GM19468 (cell line): ENCODE measurements around the gene TMSB4X.
A peak's percentile ranks its signal among the peaks of the same experiment; 100 is the strongest.
"Not testable (repeated sequence)": the region's sequence is repeated elsewhere in the genome, so short reads cannot be mapped to it uniquely, and the experiment has no call there.

Experiments
- ATAC-seq: cut with Tn5 transposase; IDR thresholded peaks from one replicate; pipeline ENCODE4 v1.9.1; 2021; ENCODE audit warnings: mild to moderate bottlenecking, moderate library complexity, moderate number of reproducible peaks; ENCODE audit not compliant: unreplicated experiment; ENCODE audit errors: extremely low read depth

Gene TMSB4X

DNA sequence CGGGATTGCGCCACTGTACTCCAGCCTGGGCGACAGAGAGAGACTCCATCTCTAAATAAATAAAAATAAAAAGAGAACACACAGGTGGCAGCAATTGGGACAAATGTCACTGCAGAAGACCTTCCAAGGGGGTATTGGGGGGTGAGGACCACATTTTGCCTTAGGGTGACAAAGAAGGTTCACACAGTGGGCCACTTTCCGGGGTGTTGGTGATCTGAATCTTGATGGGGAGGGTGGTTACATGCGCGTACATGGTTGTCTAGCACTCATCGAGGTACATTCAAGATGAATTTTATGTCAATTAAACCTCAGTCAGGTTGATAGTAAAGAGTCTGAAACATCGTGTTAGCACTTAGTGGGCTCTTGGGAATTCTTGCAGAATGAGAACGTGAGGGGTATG is 20.5 kb upstream of the TMSB4X start:
- ATAC-seq = no peak

DNA sequence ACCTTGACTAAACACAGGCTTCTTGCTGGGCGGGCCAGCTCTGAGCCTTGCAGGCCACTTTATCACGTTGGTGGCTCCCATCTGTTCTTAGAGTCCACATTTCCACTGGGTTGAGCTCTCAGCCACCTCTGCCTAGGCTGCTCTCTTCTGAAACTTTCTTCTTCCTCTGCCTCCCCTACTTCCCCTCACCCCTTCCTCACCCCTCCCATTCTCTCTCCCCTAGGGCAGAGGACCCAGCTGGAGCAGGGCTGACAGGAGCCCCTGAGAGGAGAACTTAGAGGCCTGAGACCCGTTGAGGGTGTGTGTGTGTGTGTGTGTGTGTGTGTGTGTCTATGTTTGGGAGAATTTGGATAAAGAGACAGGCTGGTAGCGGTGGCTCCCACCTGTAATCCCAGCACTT is 19.9 kb upstream of the TMSB4X start:
- ATAC-seq = no peak

DNA sequence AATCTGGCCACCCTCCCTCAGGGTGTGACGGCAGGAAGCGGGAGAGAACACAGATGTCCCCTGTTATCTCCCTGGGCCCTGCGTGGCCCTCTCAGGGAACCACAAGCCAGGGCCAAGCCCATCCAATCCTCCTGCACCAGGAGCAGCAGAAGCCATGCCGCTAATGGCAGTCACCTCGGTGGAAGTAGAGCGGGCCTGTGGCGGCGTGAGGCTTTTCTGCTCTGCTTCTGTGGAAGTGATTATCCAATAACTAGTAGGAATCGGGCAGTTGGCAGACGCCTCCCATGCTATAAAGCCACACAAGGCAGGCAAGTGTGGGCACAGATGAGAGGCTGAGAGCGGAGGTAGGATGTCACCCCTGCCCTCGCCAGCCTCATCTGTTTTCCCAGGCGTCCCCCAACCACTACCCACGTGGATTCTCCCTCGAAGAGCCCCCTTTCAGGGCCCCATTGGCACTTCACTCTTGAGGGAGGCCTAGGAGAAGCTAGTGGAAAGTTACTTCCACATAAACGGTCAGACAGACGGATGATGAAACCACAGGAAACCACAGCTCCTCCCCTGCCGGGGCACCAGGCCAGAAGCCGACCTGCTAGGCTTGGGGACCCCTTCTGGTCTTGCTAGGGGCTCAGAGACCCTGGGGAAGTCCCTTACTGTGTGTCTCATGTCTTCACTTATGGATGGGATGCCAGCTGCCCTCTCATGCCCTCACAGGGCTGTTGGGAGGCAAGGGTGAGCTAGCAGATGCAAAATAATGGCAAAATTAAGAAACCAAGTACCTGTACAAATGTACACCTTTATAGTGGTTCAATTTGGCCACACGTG is 18.8 kb upstream of the TMSB4X start:
- peak; percentile 23 for ATAC-seq

DNA sequence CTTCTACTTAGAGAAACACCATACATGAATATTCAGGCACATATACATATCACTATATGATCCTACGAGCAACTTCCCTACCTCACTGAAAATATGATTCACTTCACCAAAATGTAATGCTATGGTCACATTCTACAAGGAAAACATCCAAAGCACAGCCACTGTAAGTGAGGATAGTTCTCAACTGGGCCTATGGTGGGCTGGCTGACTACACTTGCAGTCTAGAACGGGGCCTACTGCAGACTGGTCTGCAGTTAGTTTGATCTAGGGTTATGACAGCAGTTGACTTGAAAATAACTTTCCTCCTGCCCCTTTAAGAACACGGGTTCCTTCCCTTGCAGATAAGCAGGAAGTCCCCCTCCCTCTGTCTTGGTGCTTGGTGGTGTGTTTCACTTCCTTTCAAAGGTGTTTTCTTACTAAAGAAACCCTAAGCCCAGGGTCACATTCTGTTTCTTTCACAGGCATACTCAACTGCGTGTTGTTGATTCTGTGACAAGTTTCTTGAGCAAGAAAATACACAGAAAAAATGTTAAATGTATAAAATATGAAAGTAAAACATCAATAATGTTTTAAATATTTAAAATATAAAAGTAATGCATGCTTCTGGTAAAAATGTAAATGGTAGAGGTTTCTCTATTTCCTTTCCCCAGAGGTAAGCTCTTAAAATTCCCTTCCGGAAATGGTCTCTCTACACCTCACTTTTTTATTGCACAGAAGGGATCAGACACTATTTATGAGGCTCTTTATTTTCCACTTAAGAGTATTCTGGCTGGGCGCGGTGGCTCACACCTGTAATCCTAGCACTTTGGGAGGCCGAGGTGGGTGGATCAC is 18.0 kb upstream of the TMSB4X start:
- ATAC-seq = peak; percentile 71

DNA sequence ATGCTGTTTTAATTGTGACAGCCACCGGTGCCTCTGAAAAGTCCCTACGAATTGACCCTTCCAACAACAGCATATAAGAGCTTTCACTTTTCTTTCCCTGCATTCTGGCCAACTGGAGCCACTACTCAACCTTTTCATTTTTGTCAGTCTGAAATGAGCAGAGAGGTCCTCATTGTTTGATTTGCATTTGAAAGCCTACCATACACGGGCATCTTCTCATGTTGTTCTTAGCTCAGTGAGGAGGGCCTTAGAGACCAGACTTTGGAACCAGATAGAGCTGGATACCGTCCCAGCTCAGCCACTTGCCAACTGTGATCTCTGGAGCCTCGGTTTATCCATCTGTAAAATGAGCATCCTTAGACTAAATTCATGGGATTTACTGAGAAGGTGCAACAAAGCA is 16.9 kb upstream of the TMSB4X start:
- no peak for ATAC-seq

DNA sequence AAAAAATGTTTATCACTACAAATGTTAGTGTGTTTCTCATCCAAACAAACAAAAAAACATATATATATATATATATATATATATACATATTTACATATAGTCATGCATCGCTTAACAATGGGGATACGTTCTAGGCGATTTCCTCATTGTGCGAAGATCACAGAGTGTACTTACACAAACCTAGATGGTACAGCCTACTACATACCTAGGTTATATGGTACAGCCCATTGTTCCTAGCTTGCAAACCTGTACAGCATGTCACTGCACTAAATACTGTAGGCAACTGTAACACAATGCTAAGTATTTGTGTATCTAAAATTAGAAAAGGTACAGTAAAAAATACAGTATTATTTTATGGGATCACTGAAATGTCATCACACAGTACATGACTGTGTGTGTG is 16.4 kb upstream of the TMSB4X start:
- ATAC-seq = no peak

DNA sequence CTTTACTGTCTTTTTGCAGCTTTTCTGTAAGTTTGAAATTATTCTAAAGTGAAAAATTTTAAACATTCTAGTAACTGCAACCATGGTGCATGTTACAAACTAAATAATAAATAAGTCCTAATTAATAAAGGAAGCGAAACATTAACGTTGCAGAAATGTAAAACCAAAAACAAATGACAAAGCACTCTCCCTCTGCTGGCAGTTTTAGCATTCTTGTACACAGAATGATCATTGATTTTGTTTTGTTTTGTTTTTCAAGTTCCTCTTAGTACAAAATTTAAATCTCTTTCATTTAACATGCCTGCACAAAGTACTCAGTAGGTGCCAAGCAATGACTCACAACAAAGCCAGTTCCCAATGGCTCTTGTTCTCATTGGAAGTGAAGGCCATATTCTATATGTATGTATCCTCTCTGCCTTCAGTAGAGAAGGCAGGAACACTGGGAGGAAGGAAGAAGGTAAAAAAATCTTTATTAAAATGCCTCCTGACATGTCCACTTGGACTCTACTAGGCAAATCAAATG is 13.7 kb upstream of the TMSB4X start:
- ATAC-seq = no peak

DNA sequence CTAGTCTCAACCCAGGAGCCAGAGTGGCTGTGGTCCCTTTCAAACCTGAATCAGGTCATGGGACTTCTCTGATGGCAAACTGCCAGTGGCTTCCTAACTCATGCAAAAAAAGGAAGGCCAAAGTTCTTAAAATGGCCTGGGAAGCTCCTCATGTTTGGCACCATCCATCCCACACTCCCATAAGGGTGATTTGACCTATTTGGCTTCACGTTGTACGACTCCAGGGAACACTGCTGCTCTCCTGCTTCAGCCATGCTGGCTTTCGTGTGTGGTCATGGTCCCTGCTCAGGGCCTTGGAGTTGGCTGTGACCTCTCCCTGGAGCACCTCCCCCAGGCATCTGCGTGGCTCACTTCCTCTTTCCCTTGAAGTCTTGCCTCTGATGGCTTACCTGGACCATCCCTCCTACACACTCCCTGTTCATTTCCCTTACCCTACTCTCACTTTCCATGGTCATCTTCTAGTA is 12.8 kb upstream of the TMSB4X start:
- ATAC-seq = no peak

DNA sequence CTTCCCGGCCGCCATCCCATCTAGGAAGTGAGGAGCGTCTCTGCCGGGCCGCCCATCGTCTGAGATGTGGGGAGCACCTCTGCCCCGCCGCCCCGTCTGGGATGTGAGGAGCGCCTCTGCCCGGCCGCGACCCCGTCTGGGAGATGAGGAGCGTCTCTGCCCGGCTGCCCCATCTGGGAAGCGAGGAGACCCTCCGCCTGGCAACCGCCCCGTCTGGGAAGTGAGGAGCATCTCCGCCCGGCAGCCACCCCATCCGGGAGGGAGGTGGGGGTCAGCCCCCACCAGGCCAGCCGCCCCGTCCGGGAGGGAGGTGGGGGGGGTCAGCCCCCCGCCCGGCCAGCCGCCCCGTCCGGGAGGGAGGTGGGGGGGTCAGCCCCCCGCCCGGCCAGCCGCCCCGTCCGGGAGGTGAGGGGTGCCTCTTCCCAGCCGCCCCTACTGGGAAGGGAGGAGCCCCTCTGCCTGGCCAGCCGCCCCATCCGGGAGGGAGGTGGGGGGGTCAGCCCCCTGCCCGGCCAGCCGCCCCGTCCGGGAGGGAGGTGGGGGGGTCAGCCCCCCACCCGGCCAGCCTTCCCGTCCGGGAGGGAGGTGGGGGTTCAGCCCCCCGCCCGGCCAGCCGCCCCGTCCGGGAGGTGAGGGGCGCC is 11.6 kb upstream of the TMSB4X start:
- ATAC-seq = not testable (repeated sequence)

DNA sequence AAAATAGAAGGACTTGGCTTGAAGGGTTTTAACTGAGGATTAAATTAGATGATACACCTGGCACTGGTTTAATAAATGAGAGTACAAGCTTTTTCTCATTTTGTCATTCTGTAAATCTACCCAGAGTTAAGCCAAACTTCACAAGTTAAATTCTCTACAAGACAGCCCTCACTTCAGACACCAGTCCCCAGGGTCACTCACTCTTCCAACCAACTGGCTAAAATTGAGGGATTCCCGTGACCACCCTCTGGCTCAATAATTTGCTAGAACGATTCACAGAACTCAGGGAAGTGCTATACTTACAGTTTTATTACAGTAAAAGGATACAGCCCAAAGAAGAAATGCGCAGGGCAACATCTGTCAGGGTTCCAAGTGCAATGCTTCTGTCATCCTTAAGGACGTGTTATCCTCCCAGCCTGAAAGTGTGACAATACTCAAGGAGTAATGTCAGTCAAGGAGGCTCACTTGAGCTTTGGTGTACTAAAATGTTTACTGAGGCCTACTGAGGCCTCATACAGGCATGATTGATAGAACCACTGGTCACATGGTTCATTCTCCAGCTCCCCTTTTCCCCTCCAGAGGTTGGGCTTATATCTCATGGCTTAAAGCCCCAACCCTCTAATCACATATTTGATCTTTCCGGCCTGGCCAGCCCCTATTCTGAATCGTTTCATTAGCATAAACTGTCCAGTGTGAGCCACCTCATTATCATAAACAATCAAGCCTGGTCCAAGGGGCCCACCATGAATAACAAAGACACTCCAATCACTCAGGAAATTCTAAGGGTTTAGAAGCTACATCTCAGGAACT is 9.6 kb upstream of the TMSB4X start:
- no peak for ATAC-seq

DNA sequence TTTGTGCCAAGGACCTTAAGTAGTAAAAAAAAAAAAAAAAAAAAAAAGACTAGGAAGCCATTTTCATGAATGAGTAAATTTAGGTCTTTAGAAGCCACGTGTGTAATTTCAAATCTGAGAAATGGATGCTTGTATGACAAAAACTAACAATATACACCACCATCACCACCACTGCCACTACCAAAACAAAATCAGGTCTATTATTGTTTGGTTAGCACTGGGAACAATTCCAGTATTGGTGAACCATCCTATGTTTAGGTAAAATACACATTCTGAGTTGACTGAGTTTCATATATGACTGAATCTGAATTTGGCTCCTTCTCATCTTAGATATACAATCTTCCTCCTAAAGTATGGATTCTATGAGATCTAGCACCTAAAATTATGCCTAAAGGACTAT is 8.8 kb upstream of the TMSB4X start:
- ATAC-seq = no peak

DNA sequence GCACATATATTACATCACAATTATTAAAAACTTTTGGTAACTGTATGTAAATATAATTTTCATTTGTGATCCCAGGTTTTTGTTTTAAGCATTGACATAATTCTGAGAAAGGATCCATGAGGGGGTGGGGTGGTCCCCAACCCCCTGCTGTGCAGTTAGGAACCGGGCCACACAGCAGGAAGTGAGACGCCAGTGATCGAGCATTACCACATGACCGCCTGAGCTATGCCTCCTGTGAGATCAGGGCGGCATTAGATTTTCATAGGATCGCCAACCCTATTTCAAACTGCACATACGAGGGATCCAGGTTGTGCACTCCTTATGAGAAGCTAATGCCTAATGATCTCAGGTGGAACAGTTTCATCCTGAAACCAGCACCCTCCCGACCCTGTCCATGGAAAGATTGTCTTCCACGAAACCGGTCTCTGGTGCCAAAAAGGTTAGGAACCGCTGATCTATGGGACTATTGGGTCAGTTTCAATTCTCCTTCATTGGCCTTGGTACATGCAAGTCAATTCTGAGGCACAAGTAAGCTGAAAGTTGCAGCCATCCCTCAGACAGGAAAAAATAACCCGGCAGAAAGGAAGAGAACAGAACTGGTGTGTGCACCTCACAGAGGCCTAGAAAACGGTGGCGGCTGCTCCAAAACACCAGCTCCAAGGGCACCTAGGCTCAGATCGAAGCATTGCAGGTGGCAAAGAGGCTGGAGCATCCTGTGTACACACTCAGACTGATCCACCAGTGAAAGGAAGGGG is 7.0 kb upstream of the TMSB4X start:
- ATAC-seq = no peak

DNA sequence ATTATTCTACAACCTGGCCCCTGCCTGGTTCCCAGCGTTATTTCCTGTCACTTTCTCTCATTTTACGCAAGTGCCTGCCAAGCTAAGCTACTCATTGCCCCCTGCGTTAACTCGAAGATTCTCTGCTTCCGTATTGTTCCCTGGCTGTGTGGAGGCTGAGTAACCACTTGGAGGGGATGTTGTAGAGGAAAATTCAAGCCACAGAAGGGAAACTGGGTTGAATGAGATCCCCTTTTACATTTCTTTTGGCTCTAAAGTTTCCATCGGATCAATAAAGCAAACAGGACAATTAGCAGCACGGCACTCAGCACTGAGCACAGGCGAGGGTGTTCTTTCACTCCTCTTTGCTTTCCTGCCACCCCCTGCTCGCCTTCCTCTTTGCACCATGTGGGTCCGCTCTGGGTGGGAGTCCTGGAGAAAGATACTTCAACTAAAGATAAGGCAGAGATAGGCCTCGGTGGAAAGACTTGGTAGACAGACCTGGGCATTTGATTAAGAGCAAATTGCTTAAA is 4.2 kb upstream of the TMSB4X start:
- no peak for ATAC-seq

DNA sequence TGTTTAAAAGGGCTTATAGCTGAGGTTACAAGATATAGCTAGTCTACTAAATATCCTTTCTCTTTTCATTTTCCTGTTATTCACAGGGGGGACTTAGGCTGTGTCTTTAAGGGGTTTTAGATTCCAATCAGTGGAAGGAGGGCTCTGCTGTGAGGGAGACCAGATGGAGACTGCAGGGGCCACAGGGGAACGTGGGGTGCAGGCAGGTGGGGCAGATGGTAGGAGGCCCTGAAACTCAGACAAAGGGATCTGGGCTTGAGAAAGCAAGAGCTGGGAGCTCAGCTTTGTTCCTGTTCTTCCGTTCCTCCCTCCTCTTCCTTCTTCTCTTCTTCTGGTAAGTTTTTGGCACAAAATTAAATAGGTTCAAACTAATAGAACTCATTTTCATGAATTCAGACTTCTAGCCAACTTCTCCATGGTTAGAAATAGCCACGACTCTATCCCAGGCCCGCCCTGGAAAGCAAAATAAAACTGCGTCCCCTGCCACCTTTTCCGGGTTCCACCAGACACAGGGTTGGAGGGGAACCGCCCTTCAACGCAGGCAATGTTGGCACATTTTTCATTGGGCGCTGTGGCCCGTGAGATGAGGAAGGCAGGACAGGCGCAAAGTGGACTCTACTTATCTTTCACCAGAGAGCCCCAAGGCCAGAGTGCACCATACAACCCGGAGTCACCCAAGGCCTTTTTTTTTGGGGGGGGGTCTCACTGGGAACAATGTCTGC is 3.5 kb upstream of the TMSB4X start:
- no peak for ATAC-seq

DNA sequence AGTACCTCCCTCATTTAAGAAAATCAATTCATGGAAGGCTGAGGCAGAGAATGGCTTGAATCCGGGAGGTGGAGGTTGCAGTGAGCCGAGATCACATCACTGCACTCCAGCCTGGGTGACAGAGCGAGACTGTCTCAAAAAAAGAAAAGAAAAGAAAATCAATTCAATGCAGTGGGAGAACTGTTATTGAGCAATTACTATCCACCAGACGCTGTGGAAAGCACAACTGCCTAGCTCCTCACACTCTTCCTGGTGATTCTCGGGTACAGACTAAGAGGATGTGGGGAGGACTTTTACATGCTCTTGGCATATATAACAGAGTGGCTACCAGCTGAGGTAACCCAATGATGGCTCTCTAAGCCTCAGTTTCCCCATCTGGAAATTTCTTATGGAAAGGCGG is 2.7 kb upstream of the TMSB4X start:
- ATAC-seq = no peak

DNA sequence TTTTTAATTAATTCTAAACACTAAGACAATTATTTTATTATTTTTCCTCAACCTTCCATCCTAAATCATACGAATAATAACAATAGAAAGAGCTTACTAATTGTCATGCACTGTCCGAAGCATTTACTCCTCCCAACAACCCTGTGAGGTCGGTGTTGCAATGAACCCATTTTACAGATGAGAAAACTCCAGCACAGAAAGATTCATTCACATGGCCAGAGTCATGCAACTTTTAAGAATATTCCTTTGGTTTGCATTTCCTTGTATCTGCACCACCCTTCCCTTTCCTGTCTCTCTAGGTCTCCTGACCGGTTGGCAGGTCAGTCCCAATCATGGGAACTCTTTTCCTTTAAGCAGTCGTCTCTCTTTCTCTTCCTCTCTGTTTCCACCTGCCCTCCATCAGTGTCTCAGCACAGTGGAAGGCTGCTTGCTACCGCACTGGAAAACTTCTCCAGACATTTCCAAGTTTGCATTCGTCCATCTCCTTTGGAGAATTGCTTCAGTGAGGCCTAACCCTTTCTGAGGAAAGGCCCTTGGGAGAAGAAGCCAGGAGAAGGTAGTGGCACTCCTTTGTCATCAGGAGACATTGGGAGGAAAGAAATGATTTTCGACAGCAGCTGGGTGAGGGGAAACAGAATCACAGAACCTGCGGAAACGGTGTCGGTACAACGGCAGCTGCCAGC is 1.9 kb upstream of the TMSB4X start:
- no peak for ATAC-seq

DNA sequence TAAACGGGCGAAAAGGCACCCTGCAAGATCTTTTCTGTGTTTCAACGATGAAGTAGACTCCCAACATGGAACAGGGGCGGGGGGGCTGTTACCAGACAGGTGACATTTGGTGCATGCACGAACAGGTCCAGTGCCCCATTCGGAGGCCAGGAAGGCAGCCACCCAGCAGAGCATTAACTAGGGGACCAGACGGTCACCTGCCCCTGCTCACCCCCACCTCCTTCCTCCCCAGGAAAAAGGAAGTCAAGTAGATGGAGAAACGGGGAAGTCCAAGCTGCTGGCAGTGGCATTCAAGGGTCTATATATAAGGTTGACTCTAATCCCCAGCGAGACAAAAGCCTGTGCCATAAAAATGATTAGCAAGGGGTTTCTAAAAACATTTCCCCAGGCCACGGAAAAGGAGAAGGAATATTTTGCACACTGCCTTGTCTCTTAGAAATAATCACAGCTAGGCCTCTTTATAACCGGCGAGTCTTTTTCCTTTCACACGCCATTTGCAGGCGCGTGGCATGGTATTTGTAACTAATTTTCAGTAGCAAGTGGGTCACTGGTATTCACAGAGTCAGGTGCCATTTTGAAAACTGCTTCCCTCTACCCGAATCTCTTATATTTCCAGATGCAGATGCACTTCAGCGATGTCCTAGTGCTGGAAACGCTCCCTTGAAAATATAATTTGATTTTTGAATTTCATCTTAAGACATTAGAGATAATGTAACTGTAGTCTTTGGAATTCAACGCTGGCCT is 1.2 kb upstream of the TMSB4X start:
- ATAC-seq = no peak
